Astrocyte of the cerebellum (primary cell): ENCODE measurements around the gene MOK.

Experiments used
- DNase-seq: peaks from one replicate; pipeline ENCODE4 v3.0.0-alpha.2; 2011; ENCODE audit warnings: low read depth
- H3K4me3 ChIP-seq: 2 replicates; pipeline ENCODE4 v1.5.1; 2011; ENCODE audit warnings: mild to moderate bottlenecking, low read depth, low read length, moderate library complexity
- CTCF ChIP-seq: IDR thresholded peaks from 2 replicates; pipeline ENCODE4 v1.5.1; 2012; ENCODE audit warnings: low read length, low read depth, moderate library complexity, mild to moderate bottlenecking; ENCODE audit errors: missing control alignments
- in situ Hi-C: cut with HindIII; loops from 2 replicates; pipeline ENCODE4 v1.10.0; 2017; ENCODE audit warnings: low sequenced_read_pairs

The MOK gene

DNA sequence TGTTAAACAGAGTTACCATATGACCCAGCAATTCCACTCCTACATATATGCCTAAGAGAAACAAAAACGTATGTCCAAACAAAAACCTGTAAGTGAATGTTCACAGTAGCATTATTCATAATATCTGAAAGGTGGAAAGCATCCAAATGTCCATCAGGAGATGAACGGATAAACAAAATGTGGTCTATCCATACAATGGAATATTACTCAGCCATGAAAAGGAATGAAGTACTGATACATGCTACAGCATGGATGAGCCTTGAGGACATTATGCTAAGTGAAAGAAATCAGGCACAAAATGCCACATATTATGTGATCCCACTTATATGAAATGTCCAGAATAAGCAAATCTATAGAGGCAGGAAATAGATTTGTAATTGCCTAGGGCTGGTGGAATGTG, 16.8 kb downstream of the MOK start:
- in situ Hi-C loops, result no loop called here
- no peak for DNase-seq
- no peak overlapping the region for H3K4me3 ChIP-seq
- TF ChIP-seq CTCF, result no peak

DNA sequence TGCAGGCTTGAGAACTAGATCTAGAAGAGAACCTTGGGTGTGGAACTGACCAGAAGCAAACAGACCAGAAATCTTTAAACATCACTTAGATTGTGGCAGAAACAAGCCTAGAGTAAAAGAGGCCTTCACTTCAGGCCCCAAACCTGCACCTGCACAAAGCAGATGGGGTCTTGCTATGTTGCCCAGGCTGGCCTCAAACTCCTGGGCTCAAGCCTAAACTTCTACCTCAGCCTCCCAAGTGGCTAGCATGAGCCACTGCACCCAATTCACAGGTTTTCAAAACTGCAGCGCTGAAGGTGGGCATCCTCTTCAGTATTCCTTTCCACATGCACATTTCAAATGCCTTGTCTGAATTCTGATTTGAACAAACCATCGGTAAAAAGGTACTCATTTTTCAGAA, 19.9 kb downstream of the MOK start:
- H3K4me3 ChIP-seq, result no peak overlapping the region
- no peak for DNase-seq
- no peak for TF ChIP-seq CTCF
- in situ Hi-C loops, result no loop called here

DNA sequence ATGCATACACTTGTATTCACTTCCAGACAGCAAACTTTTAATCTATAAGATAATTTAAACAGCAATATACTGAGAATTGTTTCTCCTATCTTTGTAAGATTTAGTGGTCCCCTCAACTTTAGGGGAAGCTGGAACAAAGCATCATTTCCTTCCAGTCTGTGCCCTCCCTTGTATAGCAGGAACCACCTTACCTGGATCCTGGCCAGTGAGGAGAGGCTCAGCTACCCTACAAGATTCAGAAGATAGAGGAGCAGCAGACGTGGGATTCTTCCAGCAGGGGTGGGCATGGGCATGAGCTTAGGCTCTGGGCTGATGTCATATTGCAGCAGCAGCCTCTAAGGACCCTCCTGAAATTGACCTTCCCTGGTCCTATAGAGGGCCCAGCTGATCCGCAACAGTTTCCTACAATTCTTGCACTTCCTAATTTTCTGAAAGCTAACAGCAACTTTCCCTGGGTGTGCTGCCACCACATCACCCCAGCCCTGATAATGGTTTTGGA, 21.3 kb downstream of the MOK start:
- TF ChIP-seq CTCF, result no peak
- no peak overlapping the region for H3K4me3 ChIP-seq
- no peak for DNase-seq
- in situ Hi-C loops, result no loop called here

DNA sequence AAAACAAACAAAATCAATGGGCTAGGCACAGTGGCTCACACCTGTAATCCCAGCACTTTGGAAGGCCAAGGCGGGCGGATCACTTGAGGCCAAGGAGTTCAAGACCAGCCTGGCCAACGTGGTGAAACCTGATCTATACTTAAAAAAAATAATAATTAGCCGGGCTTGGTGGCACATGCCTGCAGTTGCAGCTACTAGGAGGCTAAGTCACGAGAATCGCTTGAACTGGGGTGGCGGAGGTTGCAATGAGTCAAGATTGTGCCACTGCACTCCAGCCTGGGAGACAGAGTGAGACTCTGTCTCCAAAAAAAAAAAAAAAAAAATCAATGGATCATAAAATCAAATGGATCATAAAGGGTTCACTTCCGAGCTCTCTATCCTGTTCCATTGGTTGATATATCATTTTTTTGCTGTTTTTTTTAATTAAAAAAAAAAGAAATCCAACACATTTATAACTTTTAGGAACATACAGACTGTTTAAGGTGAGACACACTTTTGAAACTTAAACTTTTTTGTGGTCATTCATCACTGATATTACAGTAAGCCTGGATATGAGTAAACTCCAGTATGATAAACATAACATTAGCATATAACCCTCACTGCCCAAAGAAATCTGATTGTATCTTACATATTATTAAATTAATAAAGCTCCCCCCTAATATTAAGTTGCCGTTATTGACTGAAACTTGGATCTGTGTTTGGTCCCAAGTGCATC, 22.1 kb downstream of the MOK start:
- in situ Hi-C loops, result no loop called here
- no peak for TF ChIP-seq CTCF
- no peak for DNase-seq

DNA sequence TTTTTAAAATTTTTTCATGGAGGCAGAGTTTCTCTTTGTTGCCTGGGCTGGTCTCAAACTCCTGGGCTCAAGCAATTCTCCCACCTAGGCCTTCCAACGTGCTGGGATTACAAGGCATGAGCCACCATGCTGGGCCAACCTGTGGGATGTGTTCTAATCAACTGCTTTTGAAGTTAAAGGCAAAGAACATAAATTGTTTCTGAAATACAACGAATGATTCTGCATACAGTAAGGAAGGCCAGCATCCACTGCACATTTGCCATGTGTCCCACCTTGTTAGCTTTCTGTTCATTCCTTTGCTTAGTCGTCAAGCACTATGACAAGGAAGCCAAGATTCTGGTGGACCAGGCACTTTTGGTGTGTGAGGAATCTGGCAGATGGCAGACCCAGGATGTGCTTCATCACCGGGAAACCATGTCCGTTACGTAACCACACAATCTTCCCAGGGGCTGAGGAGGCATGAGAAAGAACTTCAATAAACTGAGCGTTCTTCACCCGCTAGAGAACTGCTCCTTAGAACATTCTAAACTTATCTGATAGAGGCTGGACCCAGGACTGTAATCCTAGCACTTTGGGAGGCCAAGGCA, 24.5 kb downstream of the MOK start:
- in situ Hi-C loops, result no loop called here
- no peak overlapping the region for H3K4me3 ChIP-seq
- peak; percentile 94 for DNase-seq
- TF ChIP-seq CTCF, result no peak

More for the DNA sequence above, 22.1 kb downstream of the MOK start:
- no peak overlapping the region for H3K4me3 ChIP-seq

DNA sequence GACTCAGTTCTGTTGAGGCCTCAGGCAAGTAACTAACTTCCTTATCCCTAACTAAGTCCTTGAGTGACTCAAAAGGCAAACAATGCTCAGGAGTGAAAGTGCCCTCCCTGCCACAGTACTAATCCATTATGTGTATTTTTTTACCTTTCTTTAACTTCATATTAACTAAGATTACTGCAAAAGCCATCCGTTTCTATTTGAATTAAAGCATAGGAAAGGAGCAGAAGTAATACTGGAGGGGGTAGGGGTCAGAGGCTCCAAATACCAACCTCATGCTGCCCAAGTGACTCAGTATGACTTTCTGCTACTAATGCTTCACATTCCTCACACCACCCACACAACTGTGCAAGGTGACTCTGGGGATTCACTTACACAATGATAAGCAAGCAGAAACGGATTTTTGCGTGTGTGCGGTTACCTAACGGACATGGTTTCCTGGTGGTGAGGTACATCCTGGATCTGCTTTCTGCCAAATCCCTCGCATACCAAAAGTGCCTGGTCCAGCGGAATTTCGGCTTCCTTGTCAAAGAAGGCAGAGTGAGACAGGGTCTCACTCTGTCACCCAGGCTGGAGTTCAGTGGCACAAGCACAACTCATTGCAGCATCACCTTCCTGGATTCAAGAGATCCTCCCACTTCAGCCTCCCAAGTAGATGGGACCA, 25.1 kb downstream of the MOK start:
- no peak overlapping the region for H3K4me3 ChIP-seq
- peak; percentile 97 for DNase-seq
- no peak for TF ChIP-seq CTCF
- in situ Hi-C loops, result no loop called here
